ENCODE data around the gene NAP1L4. TPM values are rescaled to one million over a fixed set of nuclear protein-coding genes. Genes with fewer than 3 reads are reported as not detected.

The NAP1L4 gene
- polyA plus RNA-seq, 1 donor: 116 TPM

GRCh38 chr11:2980168-2980840 is 11.8 kb downstream of the NAP1L4 start:
- Histone ChIP-seq H3K36me3 (ENCODE audit: control insufficient read depth, insufficient read depth, low read length) (peaks cover 43% of the 10 kb centered on the region), H3K27me3 (ENCODE audit: control insufficient read depth, insufficient read depth, low read length) (no peaks in the 10 kb centered on the region), H3K4me1 (ENCODE audit: control insufficient read depth, insufficient read depth, low read length) (no peaks in the 10 kb centered on the region), H3K9me3 (ENCODE audit: control insufficient read depth, low read depth, low read length) (no peaks in the 10 kb centered on the region), H3K4me3 (ENCODE audit: low read length) (no peak overlapping the region), H3K27ac (ENCODE audit: low read length) (no peak overlapping the region)
- DNase-seq: no peak
- WGBS (ENCODE audit: insufficient coverage, low lambda C conversion rate): 79% methylated on average over 1 of the region's 6 CpGs

- no peak overlapping the region for H3K27ac ChIP-seq (ENCODE audit: low read length)
- H3K4me3 ChIP-seq (ENCODE audit: low read length): no peak overlapping the region
- no peaks in the 10 kb centered on the region for H3K4me1 ChIP-seq (ENCODE audit: control insufficient read depth, insufficient read depth, low read length)
- peaks cover 68% of the 10 kb centered on the region for H3K36me3 ChIP-seq (ENCODE audit: control insufficient read depth, insufficient read depth, low read length)
- no peaks in the 10 kb centered on the region for H3K27me3 ChIP-seq (ENCODE audit: control insufficient read depth, insufficient read depth, low read length)
- no CpG with 5 or more reads among the region's 7 CpGs for WGBS (ENCODE audit: insufficient coverage, low lambda C conversion rate)
- no peaks in the 10 kb centered on the region for H3K9me3 ChIP-seq (ENCODE audit: control insufficient read depth, low read depth, low read length)
- no peak for DNase-seq
Measured at GRCh38 chr11:2977113-2977512, 15.0 kb downstream of the NAP1L4 start.

- DNase-seq: no peak
- Histone ChIP-seq H3K27ac (ENCODE audit: low read length) (no peak overlapping the region), H3K9me3 (ENCODE audit: control insufficient read depth, low read depth, low read length) (no peaks in the 10 kb centered on the region), H3K27me3 (ENCODE audit: control insufficient read depth, insufficient read depth, low read length) (no peaks in the 10 kb centered on the region), H3K36me3 (ENCODE audit: control insufficient read depth, insufficient read depth, low read length) (peaks cover 74% of the 10 kb centered on the region), H3K4me1 (ENCODE audit: control insufficient read depth, insufficient read depth, low read length) (no peaks in the 10 kb centered on the region), H3K4me3 (ENCODE audit: low read length) (no peak overlapping the region)
- 100% methylated on average over 1 of the region's 6 CpGs for WGBS (ENCODE audit: insufficient coverage, low lambda C conversion rate)
Measured at GRCh38 chr11:2976294-2977063, 15.7 kb downstream of the NAP1L4 start.

- WGBS (ENCODE audit: insufficient coverage, low lambda C conversion rate): 88% methylated on average over 1 of the region's 4 CpGs
- Histone ChIP-seq H3K4me1 (ENCODE audit: control insufficient read depth, insufficient read depth, low read length) (no peaks in the 10 kb centered on the region), H3K4me3 (ENCODE audit: low read length) (no peak overlapping the region), H3K27ac (ENCODE audit: low read length) (no peak overlapping the region), H3K36me3 (ENCODE audit: control insufficient read depth, insufficient read depth, low read length) (peaks cover 82% of the 10 kb centered on the region), H3K27me3 (ENCODE audit: control insufficient read depth, insufficient read depth, low read length) (no peaks in the 10 kb centered on the region), H3K9me3 (ENCODE audit: control insufficient read depth, low read depth, low read length) (no peaks in the 10 kb centered on the region)
- DNase-seq: peak; percentile 10 to 12
Measured at GRCh38 chr11:2975594-2975993, 16.5 kb downstream of the NAP1L4 start.

- WGBS (ENCODE audit: insufficient coverage, low lambda C conversion rate): no CpG with 5 or more reads among the region's 3 CpGs
Measured at GRCh38 chr11:2974272-2974671, 17.9 kb downstream of the NAP1L4 start.

GRCh38 chr11:2968341-2968900 is 23.7 kb downstream of the NAP1L4 start:
- Histone ChIP-seq H3K27ac (ENCODE audit: low read length) (no peak overlapping the region), H3K9me3 (ENCODE audit: control insufficient read depth, low read depth, low read length) (no peaks in the 10 kb centered on the region), H3K36me3 (ENCODE audit: control insufficient read depth, insufficient read depth, low read length) (peaks cover 91% of the 10 kb centered on the region), H3K27me3 (ENCODE audit: control insufficient read depth, insufficient read depth, low read length) (no peaks in the 10 kb centered on the region), H3K4me1 (ENCODE audit: control insufficient read depth, insufficient read depth, low read length) (no peaks in the 10 kb centered on the region), H3K4me3 (ENCODE audit: low read length) (no peak overlapping the region)
- DNase-seq: no peak
- WGBS (ENCODE audit: insufficient coverage, low lambda C conversion rate): 100% methylated on average over 1 of the region's 6 CpGs

More at GRCh38 chr11:2974272-2974671, 17.9 kb downstream of the NAP1L4 start:
- H3K27me3 ChIP-seq (ENCODE audit: control insufficient read depth, insufficient read depth, low read length): no peaks in the 10 kb centered on the region
- H3K4me3 ChIP-seq (ENCODE audit: low read length): no peak overlapping the region
- DNase-seq: no peak
- H3K27ac ChIP-seq (ENCODE audit: low read length): no peak overlapping the region
- peaks cover 94% of the 10 kb centered on the region for H3K36me3 ChIP-seq (ENCODE audit: control insufficient read depth, insufficient read depth, low read length)
- no peaks in the 10 kb centered on the region for H3K4me1 ChIP-seq (ENCODE audit: control insufficient read depth, insufficient read depth, low read length)
- no peaks in the 10 kb centered on the region for H3K9me3 ChIP-seq (ENCODE audit: control insufficient read depth, low read depth, low read length)

- no CpG with 5 or more reads among the region's 4 CpGs for WGBS (ENCODE audit: insufficient coverage, low lambda C conversion rate)
- no peak overlapping the region for H3K27ac ChIP-seq (ENCODE audit: low read length)
- H3K9me3 ChIP-seq (ENCODE audit: control insufficient read depth, low read depth, low read length): no peaks in the 10 kb centered on the region
- DNase-seq: no peak
- H3K27me3 ChIP-seq (ENCODE audit: control insufficient read depth, insufficient read depth, low read length): no peaks in the 10 kb centered on the region
- no peaks in the 10 kb centered on the region for H3K4me1 ChIP-seq (ENCODE audit: control insufficient read depth, insufficient read depth, low read length)
- no peak overlapping the region for H3K4me3 ChIP-seq (ENCODE audit: low read length)
- H3K36me3 ChIP-seq (ENCODE audit: control insufficient read depth, insufficient read depth, low read length): peaks cover 88% of the 10 kb centered on the region
Measured at GRCh38 chr11:2964782-2965181, 27.3 kb downstream of the NAP1L4 start.

- no CpG with 5 or more reads among the region's 6 CpGs for WGBS (ENCODE audit: insufficient coverage, low lambda C conversion rate)
- H3K4me1 ChIP-seq (ENCODE audit: control insufficient read depth, insufficient read depth, low read length): no peaks in the 10 kb centered on the region
- H3K36me3 ChIP-seq (ENCODE audit: control insufficient read depth, insufficient read depth, low read length): peaks cover 87% of the 10 kb centered on the region
- no peak overlapping the region for H3K4me3 ChIP-seq (ENCODE audit: low read length)
- H3K27ac ChIP-seq (ENCODE audit: low read length): no peak overlapping the region
- H3K9me3 ChIP-seq (ENCODE audit: control insufficient read depth, low read depth, low read length): no peaks in the 10 kb centered on the region
- no peaks in the 10 kb centered on the region for H3K27me3 ChIP-seq (ENCODE audit: control insufficient read depth, insufficient read depth, low read length)
- DNase-seq: no peak
Measured at GRCh38 chr11:2963761-2964160, 28.4 kb downstream of the NAP1L4 start.

GRCh38 chr11:2963112-2963754 is 28.9 kb downstream of the NAP1L4 start:
- DNase-seq: no peak
- H3K4me3 ChIP-seq (ENCODE audit: low read length): no peak overlapping the region
- H3K27ac ChIP-seq (ENCODE audit: low read length): no peak overlapping the region
- peaks cover 87% of the 10 kb centered on the region for H3K36me3 ChIP-seq (ENCODE audit: control insufficient read depth, insufficient read depth, low read length)
- no peaks in the 10 kb centered on the region for H3K4me1 ChIP-seq (ENCODE audit: control insufficient read depth, insufficient read depth, low read length)
- 86% methylated on average over 5 of the region's 7 CpGs for WGBS (ENCODE audit: insufficient coverage, low lambda C conversion rate)
- H3K27me3 ChIP-seq (ENCODE audit: control insufficient read depth, insufficient read depth, low read length): no peaks in the 10 kb centered on the region
- H3K9me3 ChIP-seq (ENCODE audit: control insufficient read depth, low read depth, low read length): no peaks in the 10 kb centered on the region

GRCh38 chr11:2961080-2961479 is 31.0 kb downstream of the NAP1L4 start:
- 90% methylated on average over 4 of the region's 5 CpGs for WGBS (ENCODE audit: insufficient coverage, low lambda C conversion rate)
- H3K4me1 ChIP-seq (ENCODE audit: control insufficient read depth, insufficient read depth, low read length): no peaks in the 10 kb centered on the region
- no peaks in the 10 kb centered on the region for H3K9me3 ChIP-seq (ENCODE audit: control insufficient read depth, low read depth, low read length)
- no peaks in the 10 kb centered on the region for H3K27me3 ChIP-seq (ENCODE audit: control insufficient read depth, insufficient read depth, low read length)
- H3K4me3 ChIP-seq (ENCODE audit: low read length): no peak overlapping the region
- H3K36me3 ChIP-seq (ENCODE audit: control insufficient read depth, insufficient read depth, low read length): peaks cover 91% of the 10 kb centered on the region
- DNase-seq: no peak
- no peak overlapping the region for H3K27ac ChIP-seq (ENCODE audit: low read length)
